HTERT RPE-1 (cell line): ENCODE data around the gene NALCN.

Experiments used
- in situ Hi-C: fragments of 300-500 bp; cut with MboI; formaldehyde crosslinking; loops from 4 replicates; pipeline ENCODE4 v1.14.3; 2020; ENCODE audit warnings: low sequenced_read_pairs

Gene NALCN

GRCh38 chr13:101049166-101049850 lies 367.0 kb downstream of the NALCN start:
- in situ Hi-C loops = no loop called here

- in situ Hi-C loops = no loop called here
Measured at GRCh38 chr13:101036546-101036945, 379.8 kb downstream of the NALCN start.

- in situ Hi-C loops = no loop called here
Measured at GRCh38 chr13:101035119-101035620, 381.1 kb downstream of the NALCN start.

- in situ Hi-C loops = no loop called here
Measured at GRCh38 chr13:101026736-101027398, 389.4 kb downstream of the NALCN start.

GRCh38 chr13:101026328-101026727 lies 390.0 kb downstream of the NALCN start:
- in situ Hi-C loops = no loop called here

- in situ Hi-C loops = no loop called here
Measured at GRCh38 chr13:101025925-101026324, 390.4 kb downstream of the NALCN start.

- in situ Hi-C loops = no loop called here
Measured at GRCh38 chr13:101025519-101025918, 390.8 kb downstream of the NALCN start.

GRCh38 chr13:101019126-101019525 lies 397.2 kb downstream of the NALCN start:
- in situ Hi-C loops = no loop called here

GRCh38 chr13:101018720-101019119 lies 397.6 kb downstream of the NALCN start:
- in situ Hi-C loops = no loop called here

- in situ Hi-C loops = no loop called here
Measured at GRCh38 chr13:101017123-101017872, 399.0 kb downstream of the NALCN start.

- in situ Hi-C loops = no loop called here
Measured at GRCh38 chr13:101016475-101016874, 399.8 kb downstream of the NALCN start.

GRCh38 chr13:101013245-101013644 lies 403.1 kb downstream of the NALCN start:
- in situ Hi-C loops = no loop called here

GRCh38 chr13:101010100-101010499 lies 406.2 kb downstream of the NALCN start:
- in situ Hi-C loops = no loop called here

- in situ Hi-C loops = no loop called here
Measured at GRCh38 chr13:101007245-101007644, 409.1 kb downstream of the NALCN start.
